ENCODE data around the gene HSPBAP1.
A peak's percentile ranks its signal among the peaks of the same experiment; 100 is the strongest.

Gene HSPBAP1

GRCh38 chr3:122793568-122794416 is at the start of gene HSPBAP1:
TSS of gene HSPBAP1 (minus strand) at chr3:122793831. CDS start at chr3:122793680, 151 bp downstream.
- peak; percentile 87 for FAIRE-seq
- DNase-seq (ENCODE audit: extremely low spot score, insufficient read length, low read depth) = peak; percentile 83

- FAIRE-seq (no peak), DNase-seq (ENCODE audit: extremely low spot score, insufficient read length, low read depth) (no peak)
Observed at GRCh38 chr3:122835590-122835989, 42.0 kb upstream of the HSPBAP1 start.

GRCh38 chr3:122828281-122828680 is 34.6 kb upstream of the HSPBAP1 start:
- FAIRE-seq (no peak), DNase-seq (ENCODE audit: extremely low spot score, insufficient read length, low read depth) (no peak)

- FAIRE-seq (no peak), DNase-seq (ENCODE audit: extremely low spot score, insufficient read length, low read depth) (no peak)
Observed at GRCh38 chr3:122826278-122826677, 32.6 kb upstream of the HSPBAP1 start.

GRCh38 chr3:122825460-122825859 is 31.8 kb upstream of the HSPBAP1 start:
- no peak for DNase-seq (ENCODE audit: extremely low spot score, insufficient read length, low read depth)
- no peak for FAIRE-seq

GRCh38 chr3:122824465-122825381 is 31.1 kb upstream of the HSPBAP1 start:
- DNase-seq (ENCODE audit: extremely low spot score, insufficient read length, low read depth) = no peak
- no peak for FAIRE-seq

GRCh38 chr3:122816587-122816986 is 23.0 kb upstream of the HSPBAP1 start:
- no peak for DNase-seq (ENCODE audit: extremely low spot score, insufficient read length, low read depth)
- no peak for FAIRE-seq

GRCh38 chr3:122810734-122811133 is 17.1 kb upstream of the HSPBAP1 start:
- no peak for FAIRE-seq

GRCh38 chr3:122803977-122804376 is 10.3 kb upstream of the HSPBAP1 start:
- no peak for FAIRE-seq

More at GRCh38 chr3:122810734-122811133, 17.1 kb upstream of the HSPBAP1 start:
- DNase-seq (ENCODE audit: extremely low spot score, insufficient read length, low read depth) = no peak

GRCh38 chr3:122802323-122802722 is 8.7 kb upstream of the HSPBAP1 start:
- FAIRE-seq (no peak), DNase-seq (ENCODE audit: extremely low spot score, insufficient read length, low read depth) (no peak)

More at GRCh38 chr3:122803977-122804376, 10.3 kb upstream of the HSPBAP1 start:
- DNase-seq (ENCODE audit: extremely low spot score, insufficient read length, low read depth) = no peak

GRCh38 chr3:122800706-122801237 is 7.1 kb upstream of the HSPBAP1 start:
- no peak for FAIRE-seq
- no peak for DNase-seq (ENCODE audit: extremely low spot score, insufficient read length, low read depth)

GRCh38 chr3:122800031-122800430 is 6.4 kb upstream of the HSPBAP1 start:
- DNase-seq (ENCODE audit: extremely low spot score, insufficient read length, low read depth) = no peak
- FAIRE-seq = no peak

- FAIRE-seq (no peak), DNase-seq (ENCODE audit: extremely low spot score, insufficient read length, low read depth) (no peak)
Observed at GRCh38 chr3:122799322-122799721, 5.7 kb upstream of the HSPBAP1 start.

- DNase-seq (ENCODE audit: extremely low spot score, insufficient read length, low read depth) (no peak), FAIRE-seq (no peak)
Observed at GRCh38 chr3:122797291-122797690, 3.7 kb upstream of the HSPBAP1 start.

GRCh38 chr3:122795674-122796195 is 2.1 kb upstream of the HSPBAP1 start:
- FAIRE-seq (no peak), DNase-seq (ENCODE audit: extremely low spot score, insufficient read length, low read depth) (no peak)

GRCh38 chr3:122794779-122795673 is 1.4 kb upstream of the HSPBAP1 start, which contains the start of gene SLC49A4:
TSS of gene SLC49A4 (plus strand) at chr3:122795069. CDS start at chr3:122795193, 124 bp downstream.
- DNase-seq (ENCODE audit: extremely low spot score, insufficient read length, low read depth) (peak; percentile 80), FAIRE-seq (peak; percentile 64)

- no peak for DNase-seq (ENCODE audit: extremely low spot score, insufficient read length, low read depth)
- FAIRE-seq = peak; percentile 29
Observed at GRCh38 chr3:122794483-122794778, 800 bp upstream of the HSPBAP1 start.

- FAIRE-seq = no peak
- DNase-seq (ENCODE audit: extremely low spot score, insufficient read length, low read depth) = no peak
Observed at GRCh38 chr3:122789585-122790273, 3.9 kb downstream of the HSPBAP1 start.

- DNase-seq (ENCODE audit: extremely low spot score, insufficient read length, low read depth) = no peak
- peak; percentile 26 for FAIRE-seq
Observed at GRCh38 chr3:122787872-122788271, 5.8 kb downstream of the HSPBAP1 start.

All from GM18507 (cell line).